GM23338 (cell line): ENCODE data around the gene SNTG2. TPM values are rescaled to one million over a fixed set of nuclear protein-coding genes. Genes with fewer than 3 reads are reported as not detected.

Experiments
- ATAC-seq: fragments of 200-7000 bp; cut with Tn5 transposase; 3 replicates; pipeline ENCODE4 v1.9.1; 2020
- DNase-seq: peaks from one replicate; pipeline ENCODE4 v3.0.0-alpha.2; 2015; ENCODE audit warnings: low spot score
- H2AFZ ChIP-seq: fragments of 200-600 bp; sonication (generic); 2 replicates; pipeline ENCODE4 v1.8.0; 2016; ENCODE audit warnings: antibody characterized with exemption, mild to moderate bottlenecking, moderate library complexity
- H3F3A ChIP-seq: fragments of 200-600 bp; sonication (generic); replicated peaks from 2 replicates; pipeline ENCODE4 v1.8.0; 2017; ENCODE audit warnings: antibody characterized with exemption, mixed run types, low read depth
- H3K27ac ChIP-seq: fragments of 200-600 bp; sonication (generic); 2 replicates; pipeline ENCODE4 v1.6.1; 2016; ENCODE audit warnings: low read depth
- H3K27me3 ChIP-seq: fragments of 200-600 bp; sonication (generic); 2 replicates; pipeline ENCODE4 v1.8.0; 2016; ENCODE audit warnings: mild to moderate bottlenecking, mixed run types, moderate library complexity; ENCODE audit not compliant: insufficient read depth
- H3K36me3 ChIP-seq: fragments of 200-600 bp; sonication (generic); 2 replicates; pipeline ENCODE4 v1.8.0; 2016; ENCODE audit warnings: mild to moderate bottlenecking; ENCODE audit not compliant: insufficient read depth
- H3K4me1 ChIP-seq: fragments of 200-600 bp; sonication (generic); 2 replicates; pipeline ENCODE4 v1.8.0; 2016; ENCODE audit warnings: mild to moderate bottlenecking, moderate library complexity; ENCODE audit not compliant: insufficient read depth
- H3K4me2 ChIP-seq: fragments of 200-600 bp; sonication (generic); 2 replicates; pipeline ENCODE4 v1.7.1; 2017; ENCODE audit warnings: mixed run types
- H3K4me3 ChIP-seq: fragments of 200-600 bp; sonication (generic); 2 replicates; pipeline ENCODE4 v1.6.1; 2016; ENCODE audit warnings: mixed run types
- H3K79me2 ChIP-seq: fragments of 200-600 bp; sonication (generic); replicated peaks from 2 replicates; pipeline ENCODE4 v1.8.0; 2017; ENCODE audit warnings: mild to moderate bottlenecking; ENCODE audit not compliant: insufficient read depth
- H3K9me2 ChIP-seq: fragments of 200-600 bp; sonication (generic); 2 replicates; pipeline ENCODE4 v1.8.0; 2017; ENCODE audit not compliant: insufficient read depth
- H4K20me1 ChIP-seq: fragments of 200-600 bp; sonication (generic); replicated peaks from 2 replicates; pipeline ENCODE4 v1.8.0; 2017; ENCODE audit warnings: mild to moderate bottlenecking; ENCODE audit not compliant: insufficient read depth
- H3K27ac Mint-ChIP-seq: 2 replicates; pipeline ENCODE4 v1.8.0; 2020; ENCODE audit warnings: inconsistent platforms, mild to moderate bottlenecking, moderate library complexity, mixed read lengths
- H3K27me3 Mint-ChIP-seq: 3 replicates; pipeline ENCODE4 v1.8.0; 2022; ENCODE audit warnings: low read depth, mild to moderate bottlenecking, moderate library complexity, mixed read lengths, inconsistent platforms; ENCODE audit not compliant: insufficient read depth, poor library complexity
- H3K36me3 Mint-ChIP-seq: 3 replicates; pipeline ENCODE4 v1.8.0; 2021; ENCODE audit warnings: low read depth, mild to moderate bottlenecking, inconsistent platforms, moderate library complexity, mixed read lengths
- H3K4me1 Mint-ChIP-seq: 3 replicates; pipeline ENCODE4 v1.8.0; 2020; ENCODE audit warnings: mild to moderate bottlenecking, inconsistent platforms, mixed read lengths
- H3K4me3 Mint-ChIP-seq: 3 replicates; pipeline ENCODE4 v1.8.0; 2021; ENCODE audit warnings: moderate library complexity, mild to moderate bottlenecking, inconsistent platforms, mixed read lengths
- H3K9me3 Mint-ChIP-seq: 3 replicates; pipeline ENCODE4 v1.8.0; 2020; ENCODE audit warnings: moderate library complexity, mild to moderate bottlenecking, inconsistent platforms, mixed read lengths
- CREB1 ChIP-seq: fragments of 250-450 bp; sonication (Bioruptor Pico); IDR thresholded peaks from 2 replicates; pipeline ENCODE4 v1.5.0; 2020; ENCODE audit warnings: low read depth, mild to moderate bottlenecking, moderate library complexity
- EZH2 ChIP-seq: fragments of 200-600 bp; sonication (generic); IDR thresholded peaks from one replicate; pipeline ENCODE4 v1.8.0; 2017; ENCODE audit warnings: antibody characterized with exemption, mild to moderate bottlenecking, low read depth; ENCODE audit not compliant: unreplicated experiment
- EZH2phosphoT487 ChIP-seq: fragments of 200-600 bp; sonication (generic); IDR thresholded peaks from one replicate; pipeline ENCODE4 v1.8.1; 2018; ENCODE audit warnings: antibody characterized with exemption; ENCODE audit not compliant: unreplicated experiment
- JUNB ChIP-seq: IDR thresholded peaks from one replicate; pipeline ENCODE4 v1.6.1; 2016; ENCODE audit warnings: antibody characterized with exemption; ENCODE audit not compliant: unreplicated experiment
- POLR2AphosphoS5 ChIP-seq: IDR thresholded peaks from 2 replicates; pipeline ENCODE4 v1.6.1; 2016; ENCODE audit warnings: antibody characterized with exemption, low read depth
- STAT1 ChIP-seq: IDR thresholded peaks from one replicate; pipeline ENCODE4 v1.6.1; 2016; ENCODE audit warnings: antibody characterized with exemption; ENCODE audit not compliant: unreplicated experiment
- ZNF114 ChIP-seq: fragments of 250-450 bp; sonication (Bioruptor Pico); IDR thresholded peaks from 2 replicates; pipeline ENCODE4 v1.5.0; 2020; ENCODE audit warnings: mild to moderate bottlenecking, moderate library complexity
- polyA plus RNA-seq: library from polyadenylated mRNA; unstranded; fragments of >200 nt; fragmentation: Nextera tagmentation; extraction: Ambion mirVana; gene quantifications from 2 replicates; pipeline ENCODE4 v1.2.1, GENCODE V29; 2016
- total RNA-seq: library from RNA; depleted of rRNA; stranded (reverse); fragments of >200 nt; shearing (Covaris generic); gene quantifications from 2 replicates; pipeline ENCODE4 v1.2.3, GENCODE V29; 2014
- TF ChIP-seq, protein P1 (sequence below): IDR thresholded peaks from one replicate; pipeline ENCODE4 v1.6.1; 2018; ENCODE audit warnings: antibody characterized with exemption; ENCODE audit not compliant: unreplicated experiment
- TF ChIP-seq, protein P2 (sequence below): IDR thresholded peaks from 2 replicates; pipeline ENCODE4 v1.6.1; 2016; ENCODE audit warnings: antibody characterized with exemption
- TF ChIP-seq, protein P3 (sequence below), 2 experiments: fragments of 200-600 bp in 1 of 2; sonication (generic) in 1 of 2; conservative IDR thresholded peaks; 2 replicates each; pipeline versions ENCODE4 v1.5.1 to v1.6.1; 2016 to 2017; ENCODE audit warnings: antibody characterized with exemption in 2 of 2, low read depth in 2 of 2, mild to moderate bottlenecking in 2 of 2, moderate library complexity in 1 of 2

Gene SNTG2
- total and polyA plus RNA-seq, 2 experiments from 2014 or later, result 27.5 to 60.4 TPM

DNA sequence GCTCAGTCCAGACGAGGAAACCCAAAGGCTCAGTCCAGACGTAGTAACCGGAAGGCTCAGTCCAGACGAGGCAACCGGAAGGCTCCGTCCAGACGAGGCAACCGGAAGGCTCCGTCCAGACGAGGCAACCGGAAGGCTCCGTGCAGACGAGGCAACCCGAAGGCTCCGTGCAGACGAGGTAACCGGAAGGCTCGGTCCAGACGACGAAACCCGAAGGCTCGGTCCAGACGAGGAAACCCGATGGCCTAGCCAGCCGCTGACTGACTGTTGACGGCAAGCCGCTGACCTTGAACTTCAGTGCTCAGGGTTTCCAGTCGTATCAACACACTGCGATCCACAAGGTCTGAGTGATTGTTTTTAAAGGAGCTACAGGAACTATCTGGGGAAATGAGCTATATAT is 312.0 kb downstream of the SNTG2 start (continued):
- TF ChIP-seq, protein P1, sequence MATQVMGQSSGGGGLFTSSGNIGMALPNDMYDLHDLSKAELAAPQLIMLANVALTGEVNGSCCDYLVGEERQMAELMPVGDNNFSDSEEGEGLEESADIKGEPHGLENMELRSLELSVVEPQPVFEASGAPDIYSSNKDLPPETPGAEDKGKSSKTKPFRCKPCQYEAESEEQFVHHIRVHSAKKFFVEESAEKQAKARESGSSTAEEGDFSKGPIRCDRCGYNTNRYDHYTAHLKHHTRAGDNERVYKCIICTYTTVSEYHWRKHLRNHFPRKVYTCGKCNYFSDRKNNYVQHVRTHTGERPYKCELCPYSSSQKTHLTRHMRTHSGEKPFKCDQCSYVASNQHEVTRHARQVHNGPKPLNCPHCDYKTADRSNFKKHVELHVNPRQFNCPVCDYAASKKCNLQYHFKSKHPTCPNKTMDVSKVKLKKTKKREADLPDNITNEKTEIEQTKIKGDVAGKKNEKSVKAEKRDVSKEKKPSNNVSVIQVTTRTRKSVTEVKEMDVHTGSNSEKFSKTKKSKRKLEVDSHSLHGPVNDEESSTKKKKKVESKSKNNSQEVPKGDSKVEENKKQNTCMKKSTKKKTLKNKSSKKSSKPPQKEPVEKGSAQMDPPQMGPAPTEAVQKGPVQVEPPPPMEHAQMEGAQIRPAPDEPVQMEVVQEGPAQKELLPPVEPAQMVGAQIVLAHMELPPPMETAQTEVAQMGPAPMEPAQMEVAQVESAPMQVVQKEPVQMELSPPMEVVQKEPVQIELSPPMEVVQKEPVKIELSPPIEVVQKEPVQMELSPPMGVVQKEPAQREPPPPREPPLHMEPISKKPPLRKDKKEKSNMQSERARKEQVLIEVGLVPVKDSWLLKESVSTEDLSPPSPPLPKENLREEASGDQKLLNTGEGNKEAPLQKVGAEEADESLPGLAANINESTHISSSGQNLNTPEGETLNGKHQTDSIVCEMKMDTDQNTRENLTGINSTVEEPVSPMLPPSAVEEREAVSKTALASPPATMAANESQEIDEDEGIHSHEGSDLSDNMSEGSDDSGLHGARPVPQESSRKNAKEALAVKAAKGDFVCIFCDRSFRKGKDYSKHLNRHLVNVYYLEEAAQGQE, result no peak
- no peak for TF ChIP-seq EZH2phosphoT487

DNA sequence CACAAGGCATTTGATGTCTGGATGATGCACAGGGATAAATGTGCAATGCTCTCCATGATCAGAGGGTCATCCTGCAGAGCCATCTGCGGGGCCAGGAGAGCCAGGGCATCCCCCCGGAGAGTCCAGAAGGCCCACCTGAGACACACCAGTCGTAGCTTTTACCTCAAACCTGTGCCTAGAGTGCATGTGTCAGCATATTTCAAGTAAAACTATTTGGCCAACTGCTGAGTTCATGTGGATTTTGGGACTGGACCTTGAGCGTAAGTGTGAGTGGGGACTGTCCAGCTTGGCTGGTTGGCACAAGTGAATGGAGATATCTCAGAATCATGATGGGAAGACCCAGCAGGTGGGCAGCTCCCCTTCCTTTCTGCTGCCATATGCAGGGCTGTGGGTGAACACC is 314.8 kb downstream of the SNTG2 start:
- H3K4me3 ChIP-seq, result no peak overlapping the region
- no peak overlapping the region for H2AFZ ChIP-seq
- no peaks in the 10 kb centered on the region for H3K4me1 ChIP-seq
- H3K4me2 ChIP-seq, result no peak overlapping the region
- TF ChIP-seq JUNB (no peak), ZNF114 (CRISPR knock-in tag) (no peak), STAT1 (no peak), EZH2phosphoT487 (no peak)
- TF ChIP-seq, protein P2, sequence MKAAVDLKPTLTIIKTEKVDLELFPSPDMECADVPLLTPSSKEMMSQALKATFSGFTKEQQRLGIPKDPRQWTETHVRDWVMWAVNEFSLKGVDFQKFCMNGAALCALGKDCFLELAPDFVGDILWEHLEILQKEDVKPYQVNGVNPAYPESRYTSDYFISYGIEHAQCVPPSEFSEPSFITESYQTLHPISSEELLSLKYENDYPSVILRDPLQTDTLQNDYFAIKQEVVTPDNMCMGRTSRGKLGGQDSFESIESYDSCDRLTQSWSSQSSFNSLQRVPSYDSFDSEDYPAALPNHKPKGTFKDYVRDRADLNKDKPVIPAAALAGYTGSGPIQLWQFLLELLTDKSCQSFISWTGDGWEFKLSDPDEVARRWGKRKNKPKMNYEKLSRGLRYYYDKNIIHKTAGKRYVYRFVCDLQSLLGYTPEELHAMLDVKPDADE, result no peak
- no peaks in the 10 kb centered on the region for H3K36me3 ChIP-seq
- Mint-ChIP-seq H3K9me3 (no peaks in the 10 kb centered on the region), H3K36me3 (no peaks in the 10 kb centered on the region), H3K4me1 (no peaks in the 10 kb centered on the region), H3K27me3 (no peaks in the 10 kb centered on the region), H3K4me3 (no peak overlapping the region), H3K27ac (no peak overlapping the region)
- no peak overlapping the region for H3K27ac ChIP-seq
- no peak for ATAC-seq
- no peaks in the 10 kb centered on the region for H3K79me2 ChIP-seq
- H3K27me3 ChIP-seq, result no peaks in the 10 kb centered on the region
- DNase-seq, result no peak
- H4K20me1 ChIP-seq, result no peaks in the 10 kb centered on the region
- H3K9me2 ChIP-seq, result 0 out of 2 replicates have a peak, but pooled peaks cover 5% of the 10 kb centered on the region
- no peaks in the 10 kb centered on the region for H3F3A ChIP-seq

DNA sequence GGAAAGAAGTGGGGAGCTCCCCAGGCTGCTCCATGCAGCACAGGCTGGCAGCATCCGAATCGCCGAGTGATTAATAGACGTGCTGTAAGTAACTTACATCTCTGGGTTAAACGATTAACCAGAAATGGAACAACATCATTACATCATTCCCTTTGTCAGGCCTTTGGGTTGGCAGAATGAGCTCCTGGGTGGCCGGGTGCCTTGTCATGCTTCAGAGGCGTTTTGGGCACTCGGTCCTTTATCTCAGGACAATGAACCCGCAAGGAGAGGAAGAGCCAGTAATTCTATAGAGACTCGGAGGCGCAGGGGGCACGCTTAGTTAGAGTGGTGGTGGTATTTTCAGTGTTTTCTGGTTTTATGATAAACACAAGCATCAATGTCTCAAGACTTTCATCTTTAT is 315.7 kb downstream of the SNTG2 start:
- no peak for ATAC-seq
- H3K4me3 Mint-ChIP-seq, result no peak overlapping the region
- TF ChIP-seq, protein P2, result no peak
- TF ChIP-seq, protein P3, sequence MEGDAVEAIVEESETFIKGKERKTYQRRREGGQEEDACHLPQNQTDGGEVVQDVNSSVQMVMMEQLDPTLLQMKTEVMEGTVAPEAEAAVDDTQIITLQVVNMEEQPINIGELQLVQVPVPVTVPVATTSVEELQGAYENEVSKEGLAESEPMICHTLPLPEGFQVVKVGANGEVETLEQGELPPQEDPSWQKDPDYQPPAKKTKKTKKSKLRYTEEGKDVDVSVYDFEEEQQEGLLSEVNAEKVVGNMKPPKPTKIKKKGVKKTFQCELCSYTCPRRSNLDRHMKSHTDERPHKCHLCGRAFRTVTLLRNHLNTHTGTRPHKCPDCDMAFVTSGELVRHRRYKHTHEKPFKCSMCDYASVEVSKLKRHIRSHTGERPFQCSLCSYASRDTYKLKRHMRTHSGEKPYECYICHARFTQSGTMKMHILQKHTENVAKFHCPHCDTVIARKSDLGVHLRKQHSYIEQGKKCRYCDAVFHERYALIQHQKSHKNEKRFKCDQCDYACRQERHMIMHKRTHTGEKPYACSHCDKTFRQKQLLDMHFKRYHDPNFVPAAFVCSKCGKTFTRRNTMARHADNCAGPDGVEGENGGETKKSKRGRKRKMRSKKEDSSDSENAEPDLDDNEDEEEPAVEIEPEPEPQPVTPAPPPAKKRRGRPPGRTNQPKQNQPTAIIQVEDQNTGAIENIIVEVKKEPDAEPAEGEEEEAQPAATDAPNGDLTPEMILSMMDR (conservative IDR thresholded peaks at IDR 0.05; ENCODE audit: low read depth in 2 of 2), result no peak
- TF ChIP-seq EZH2 (no peak), POLR2AphosphoS5 (no peak), JUNB (no peak), CREB1 (CRISPR knock-in tag) (no peak)
- TF ChIP-seq, protein P1, result no peak

More for the DNA sequence above, 315.7 kb downstream of the SNTG2 start:
- Mint-ChIP-seq H3K27me3 (no peaks in the 10 kb centered on the region), H3K27ac (no peak overlapping the region), H3K4me1 (no peaks in the 10 kb centered on the region), H3K9me3 (no peaks in the 10 kb centered on the region), H3K36me3 (no peaks in the 10 kb centered on the region)
- H3K4me2 ChIP-seq, result no peak overlapping the region
- H4K20me1 ChIP-seq, result no peaks in the 10 kb centered on the region
- H3K27ac ChIP-seq, result no peak overlapping the region
- H3K4me1 ChIP-seq, result no peaks in the 10 kb centered on the region
- no peaks in the 10 kb centered on the region for H3K27me3 ChIP-seq
- H3K9me2 ChIP-seq, result 0 out of 2 replicates have a peak, but pooled peaks cover 5% of the 10 kb centered on the region
- no peaks in the 10 kb centered on the region for H3K79me2 ChIP-seq
- H3K4me3 ChIP-seq, result no peak overlapping the region
- no peak for DNase-seq
- H3K36me3 ChIP-seq, result no peaks in the 10 kb centered on the region
- H2AFZ ChIP-seq, result no peak overlapping the region
- H3F3A ChIP-seq, result no peaks in the 10 kb centered on the region
